Measurements from ENCODE around the gene HBA2. TPM values are rescaled to one million over a fixed set of nuclear protein-coding genes. Genes with fewer than 3 reads are reported as not detected.
A peak's percentile ranks its signal among the peaks of the same experiment; 100 is the strongest.

HBA2 gene
- total and polyA plus RNA-seq, 2 of the 4 experiments (the other 2 are of a cell fraction): not detected

GRCh38 chr16:154217-155030, 18.3 kb upstream of the HBA2 start:
- H2BK5ac ChIP-seq (ENCODE audit: low read depth, low read length, poor library complexity, severe bottlenecking): no peak overlapping the region
- H3K14ac ChIP-seq (replicated peaks; ENCODE audit: low read depth, low read length): no peak overlapping the region
- ATAC-seq (ENCODE audit: low read depth): peak; percentile 75
- peak overlapping the region; percentile 80 for H3K4me2 ChIP-seq (ENCODE audit: low read depth, low read length)
- intact Hi-C loops (cut with micrococcal nuclease) (no loop called here), dilution Hi-C loops (cut with HindIII; ENCODE audit: low sequenced_read_pairs, unreplicated experiment) (no loop called here), in situ Hi-C loops (cut with MboI; ENCODE audit: low sequenced_read_pairs) (no loop called here)
- H2AK5ac ChIP-seq (ENCODE audit: low read depth, low read length): no peak overlapping the region
- no peak for TF ChIP-seq CHD1 (IDR thresholded peaks at IDR 0.05; ENCODE audit: low read depth, low read length)
- no peak for TF ChIP-seq RCOR1 (IDR thresholded peaks at IDR 0.05; ENCODE audit: insufficient replicate concordance, low read length)
- no peak for TF ChIP-seq RAD21 (IDR thresholded peaks at IDR 0.05; ENCODE audit: low read length)
- no peak for TF ChIP-seq MAZ (IDR thresholded peaks at IDR 0.05; ENCODE audit: borderline replicate concordance, low read depth, low read length)
- no peak for TF ChIP-seq ELK1 (IDR thresholded peaks at IDR 0.05; ENCODE audit: borderline replicate concordance, low read depth, low read length)
- no peak for TF ChIP-seq CEBPB (IDR thresholded peaks at IDR 0.05; ENCODE audit: low read depth, low read length)
- TF ChIP-seq USF2 (IDR thresholded peaks at IDR 0.05; ENCODE audit: low read depth, low read length): no peak
- H3K9me3 ChIP-seq (ENCODE audit: control insufficient read depth, insufficient read depth, low read length): no peaks in the 10 kb centered on the region
- no peaks in the 10 kb centered on the region for H3K79me1 ChIP-seq (ENCODE audit: low read depth in 1 of 2, low read length in 2 of 2)
- H3K23ac ChIP-seq (ENCODE audit: low read depth, low read length): peak overlapping the region; percentile 56; the same call in 1 of the 2 replicates
- H3K4ac ChIP-seq (ENCODE audit: low read depth, low read length): no peak overlapping the region
- H4K8ac ChIP-seq (ENCODE audit: low read depth in 2 of 2, low read length in 2 of 2): no peak overlapping the region
- POLR2A ChIA-PET (ENCODE audit: unreplicated experiment): interaction anchor here (0.6 kb wide), 1 partner anchor 89 kb away, joined by 8 read pairs; no protein-coding TSS in a partner anchor
- DNase-seq: peak; percentile 25
- H2AFZ ChIP-seq (replicated peaks; ENCODE audit: low read length, poor library complexity): peak overlapping the region; percentile 87
- no peaks in the 10 kb centered on the region for H3K36me3 ChIP-seq (ENCODE audit: control insufficient read depth, insufficient read depth, low read length)
- H2BK120ac ChIP-seq (ENCODE audit: low read depth, low read length): no peak overlapping the region
- H4K5ac ChIP-seq (ENCODE audit: low read depth, low read length): no peak overlapping the region
- H2BK15ac ChIP-seq (ENCODE audit: low read depth, low read length): no peak overlapping the region
- H4K91ac ChIP-seq (ENCODE audit: insufficient read depth, low read depth, low read length): no peak overlapping the region
- peaks cover 20% of the 10 kb centered on the region for H3K27me3 ChIP-seq (ENCODE audit: control insufficient read depth, insufficient read depth, low read length)
- no peaks in the 10 kb centered on the region for H3K4me1 ChIP-seq (ENCODE audit: control insufficient read depth, insufficient read depth, low read length)
- no peak overlapping the region for H3K18ac ChIP-seq (ENCODE audit: low read depth, low read length)
- no peak overlapping the region for H3K56ac ChIP-seq (ENCODE audit: extremely low read depth, insufficient read depth, low read length)
- H2BK20ac ChIP-seq (ENCODE audit: low read depth, low read length): no peak overlapping the region
- H3K9me1 ChIP-seq (ENCODE audit: insufficient read depth, low read length): no peaks in the 10 kb centered on the region
- H2AK9ac ChIP-seq (replicated peaks; ENCODE audit: low read depth, low read length, poor library complexity): no peak overlapping the region
- WGBS, 2 experiments (ENCODE audit: extremely low coverage in 2 of 2, insufficient read length in 1 of 2): 15% methylated on average over 8 of the region's 59 CpGs; no CpG with 5 or more reads in 1 of the 2 experiments
- CTCF ChIA-PET: no interaction called here
- H3K27ac ChIP-seq (ENCODE audit: insufficient read depth, low read length): no peak overlapping the region
- H3K4me3 ChIP-seq (ENCODE audit: insufficient read depth, low read depth, low read length): peak overlapping the region; percentile 22
- H3K9ac ChIP-seq (ENCODE audit: low read depth, low read length): peak overlapping the region; percentile 28; the same call in 1 of the 2 replicates
- BruUV-seq (replicated peaks): no TSS peak
- H4K20me1 ChIP-seq (ENCODE audit: insufficient read depth, low read length): no peaks in the 10 kb centered on the region
